OCI-LY3 (cell line): ENCODE results near the gene PLA2G4A.

ENCODE experiments used
- H2AFZ ChIP-seq: fragments of 200-600, 300-600 bp; shearing (Covaris generic); 2 replicates; pipeline ENCODE4 v1.6.0; 2014; ENCODE audit warnings: antibody characterized with exemption, low read depth, low read length
- H3K27ac ChIP-seq: fragments of 200-600, 300-600 bp; sonication (generic); 2 replicates; pipeline ENCODE4 v1.5.1; 2014; ENCODE audit warnings: mild to moderate bottlenecking, low read length, moderate library complexity, mixed read lengths
- H3K27me3 ChIP-seq: fragments of 200-600, 300-600 bp; sonication (generic); 2 replicates; pipeline ENCODE4 v1.6.1; 2014; ENCODE audit warnings: low read depth, low read length, mixed read lengths
- H3K36me3 ChIP-seq: fragments of 200-600, 300-600 bp; sonication (generic); replicated peaks from 2 replicates; pipeline ENCODE3; 2014; ENCODE audit warnings: low read depth, low read length, mixed read lengths
- H3K4me1 ChIP-seq: fragments of 300-600, 200-600 bp; sonication (generic); 2 replicates; pipeline ENCODE4 v1.6.1; 2014; ENCODE audit warnings: low read length, mixed read lengths
- H3K4me2 ChIP-seq: fragments of 200-600, 300-600 bp; sonication (generic); 2 replicates; pipeline ENCODE4 v1.6.1; 2014; ENCODE audit warnings: low read length, mixed read lengths
- H3K4me3 ChIP-seq: fragments of 300-600, 200-600 bp; sonication (generic); 2 replicates; pipeline ENCODE4 v1.5.1; 2014; ENCODE audit warnings: antibody characterized with exemption, mild to moderate bottlenecking, low read length, moderate library complexity
- H3K79me2 ChIP-seq: fragments of 300-600, 200-600 bp; shearing (Covaris generic); 2 replicates; pipeline ENCODE4 v1.6.1; 2014; ENCODE audit warnings: mild to moderate bottlenecking, low read length, mixed read lengths
- H3K9ac ChIP-seq: fragments of 300-600, 200-600 bp; shearing (Covaris generic); 2 replicates; pipeline ENCODE4 v1.6.0; 2014; ENCODE audit warnings: mild to moderate bottlenecking, low read length, moderate library complexity
- H3K9me3 ChIP-seq: fragments of 200-600, 300-600 bp; shearing (Covaris generic); 2 replicates; pipeline ENCODE4 v1.6.1; 2014; ENCODE audit warnings: low read length, mixed read lengths; ENCODE audit not compliant: insufficient read depth
- H4K20me1 ChIP-seq: fragments of 200-600, 300-600 bp; sonication (generic); 2 replicates; pipeline ENCODE4 v1.6.1; 2016; ENCODE audit warnings: low read length, mixed read lengths; ENCODE audit not compliant: insufficient read depth
- EZH2phosphoT487 ChIP-seq: fragments of 200-600 bp; shearing (Covaris generic); IDR thresholded peaks from 2 replicates; pipeline ENCODE4 v1.6.1; 2018; ENCODE audit warnings: antibody characterized with exemption, mixed run types, low read depth
- TF ChIP-seq, protein P1 (sequence below): fragments of 200-600, 300-600 bp; sonication (generic); IDR thresholded peaks from 2 replicates; pipeline ENCODE4 v1.5.1; 2014; ENCODE audit warnings: antibody characterized with exemption, low read length, low read depth

Gene PLA2G4A

DNA sequence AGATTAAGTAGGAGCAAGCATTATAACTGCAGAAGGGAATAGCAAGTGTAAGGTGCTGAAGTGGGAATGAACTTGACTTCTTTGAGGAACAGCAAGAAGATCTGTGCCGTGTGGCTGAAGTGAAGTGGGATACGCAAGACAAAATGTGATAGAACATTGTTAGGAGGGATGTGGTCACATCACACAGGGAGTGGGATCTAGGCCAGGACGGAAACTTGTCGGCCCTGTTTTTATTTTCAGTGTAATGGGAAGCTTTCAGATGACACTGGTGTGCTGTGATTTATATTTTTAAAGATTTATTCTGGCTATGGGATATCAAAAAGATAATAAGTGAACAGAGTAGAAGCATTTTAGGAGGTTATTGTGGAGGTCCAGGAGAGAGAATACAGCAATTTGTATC lies 116.4 kb downstream of the PLA2G4A start:
- H3K4me3 ChIP-seq, result no peak overlapping the region
- no peak overlapping the region for H2AFZ ChIP-seq
- H3K4me2 ChIP-seq, result no peak overlapping the region
- H3K36me3 ChIP-seq, result no peaks in the 10 kb centered on the region
- H3K79me2 ChIP-seq, result no peaks in the 10 kb centered on the region
- TF ChIP-seq, protein P1, sequence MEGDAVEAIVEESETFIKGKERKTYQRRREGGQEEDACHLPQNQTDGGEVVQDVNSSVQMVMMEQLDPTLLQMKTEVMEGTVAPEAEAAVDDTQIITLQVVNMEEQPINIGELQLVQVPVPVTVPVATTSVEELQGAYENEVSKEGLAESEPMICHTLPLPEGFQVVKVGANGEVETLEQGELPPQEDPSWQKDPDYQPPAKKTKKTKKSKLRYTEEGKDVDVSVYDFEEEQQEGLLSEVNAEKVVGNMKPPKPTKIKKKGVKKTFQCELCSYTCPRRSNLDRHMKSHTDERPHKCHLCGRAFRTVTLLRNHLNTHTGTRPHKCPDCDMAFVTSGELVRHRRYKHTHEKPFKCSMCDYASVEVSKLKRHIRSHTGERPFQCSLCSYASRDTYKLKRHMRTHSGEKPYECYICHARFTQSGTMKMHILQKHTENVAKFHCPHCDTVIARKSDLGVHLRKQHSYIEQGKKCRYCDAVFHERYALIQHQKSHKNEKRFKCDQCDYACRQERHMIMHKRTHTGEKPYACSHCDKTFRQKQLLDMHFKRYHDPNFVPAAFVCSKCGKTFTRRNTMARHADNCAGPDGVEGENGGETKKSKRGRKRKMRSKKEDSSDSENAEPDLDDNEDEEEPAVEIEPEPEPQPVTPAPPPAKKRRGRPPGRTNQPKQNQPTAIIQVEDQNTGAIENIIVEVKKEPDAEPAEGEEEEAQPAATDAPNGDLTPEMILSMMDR, result no peak
- no peak for TF ChIP-seq EZH2phosphoT487
- no peak overlapping the region for H3K9ac ChIP-seq
- peaks cover 7% of the 10 kb centered on the region; the same call in 1 of the 2 replicates for H3K4me1 ChIP-seq
- no peak overlapping the region for H3K27ac ChIP-seq
- no peaks in the 10 kb centered on the region for H3K27me3 ChIP-seq
- H3K9me3 ChIP-seq, result no peaks in the 10 kb centered on the region
- no peaks in the 10 kb centered on the region for H4K20me1 ChIP-seq

DNA sequence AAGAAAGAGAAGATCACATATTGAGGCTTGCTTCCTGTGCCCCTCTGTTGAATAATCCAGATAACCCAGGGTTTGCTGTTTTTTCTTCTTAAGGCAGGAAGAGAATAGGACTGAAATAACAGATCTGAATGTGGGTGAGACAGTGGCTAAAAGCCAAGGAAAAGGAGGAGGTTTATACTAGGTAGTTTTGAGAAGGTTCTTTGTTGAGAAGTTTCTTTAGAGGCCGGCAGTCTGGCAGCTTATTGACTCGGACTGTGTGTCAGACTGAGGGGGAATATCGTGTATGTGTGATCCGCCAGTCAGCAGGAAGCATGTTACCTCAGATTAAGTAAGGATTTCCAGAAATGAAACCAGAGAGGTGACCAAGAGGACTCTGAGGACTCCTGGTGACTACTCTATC lies 119.8 kb downstream of the PLA2G4A start:
- Histone ChIP-seq H3K27me3 (no peaks in the 10 kb centered on the region), H3K4me3 (no peak overlapping the region), H3K4me2 (peak overlapping the region; percentile 0; the same call in 1 of the 2 replicates), H4K20me1 (no peaks in the 10 kb centered on the region), H3K9ac (no peak overlapping the region), H3K9me3 (no peaks in the 10 kb centered on the region), H2AFZ (no peak overlapping the region), H3K27ac (no peak overlapping the region), H3K36me3 (no peaks in the 10 kb centered on the region), H3K79me2 (no peaks in the 10 kb centered on the region), H3K4me1 (peaks cover 7% of the 10 kb centered on the region; the same call in 1 of the 2 replicates)
- TF ChIP-seq, protein P1, result no peak
- TF ChIP-seq EZH2phosphoT487, result no peak

DNA sequence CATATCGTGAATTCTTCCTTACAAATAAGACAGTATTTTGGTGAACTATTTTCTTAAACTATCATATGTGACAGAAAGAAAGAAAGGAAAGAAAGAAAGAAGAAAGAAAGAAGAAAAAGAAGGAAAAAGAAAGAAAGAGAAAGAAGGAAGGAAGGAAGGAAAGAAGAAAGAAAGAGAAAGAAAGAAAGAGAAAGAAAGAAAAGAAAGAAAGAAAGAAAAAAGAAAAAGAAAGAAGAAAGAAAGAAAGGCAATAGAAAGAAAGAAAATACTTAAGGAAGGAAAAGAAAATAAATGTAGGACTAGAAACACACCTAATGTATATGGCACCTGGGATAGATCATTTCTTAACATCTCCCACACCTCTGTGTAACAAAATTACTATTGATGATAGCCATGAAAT lies 120.4 kb downstream of the PLA2G4A start:
- H3K36me3 ChIP-seq, result no peaks in the 10 kb centered on the region
- no peaks in the 10 kb centered on the region for H3K9me3 ChIP-seq
- no peak overlapping the region for H2AFZ ChIP-seq
- no peak overlapping the region for H3K4me2 ChIP-seq
- no peaks in the 10 kb centered on the region for H4K20me1 ChIP-seq
- H3K27me3 ChIP-seq, result no peaks in the 10 kb centered on the region
- peaks cover 7% of the 10 kb centered on the region; the same call in 1 of the 2 replicates for H3K4me1 ChIP-seq
- no peak for TF ChIP-seq EZH2phosphoT487
- H3K79me2 ChIP-seq, result no peaks in the 10 kb centered on the region
- no peak overlapping the region for H3K9ac ChIP-seq
- H3K27ac ChIP-seq, result no peak overlapping the region
- H3K4me3 ChIP-seq, result no peak overlapping the region

DNA sequence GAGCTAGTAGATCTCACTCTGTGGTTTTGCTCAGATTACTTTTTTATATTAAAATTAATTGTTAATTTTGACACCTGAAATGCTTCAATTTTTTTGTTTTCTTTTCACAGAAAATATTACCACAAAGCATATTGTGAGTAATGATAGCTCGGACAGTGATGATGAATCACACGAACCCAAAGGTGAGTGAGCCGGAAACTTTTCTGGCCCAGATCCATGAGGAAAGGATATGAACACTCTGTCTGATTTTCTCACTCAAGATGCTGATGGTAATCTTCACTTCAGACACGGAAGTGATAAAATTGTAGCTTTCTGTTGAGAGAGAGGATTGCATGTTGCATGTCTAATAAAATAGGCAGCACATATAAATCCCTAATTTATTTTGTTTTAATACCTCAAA lies 121.8 kb downstream of the PLA2G4A start:
- Histone ChIP-seq H2AFZ (no peak overlapping the region), H3K27me3 (no peaks in the 10 kb centered on the region), H3K79me2 (no peaks in the 10 kb centered on the region), H3K36me3 (no peaks in the 10 kb centered on the region), H3K9ac (no peak overlapping the region), H3K4me2 (no peak overlapping the region), H3K4me3 (no peak overlapping the region), H3K4me1 (peaks cover 7% of the 10 kb centered on the region; the same call in 1 of the 2 replicates), H3K27ac (no peak overlapping the region), H3K9me3 (no peaks in the 10 kb centered on the region), H4K20me1 (no peaks in the 10 kb centered on the region)
- no peak for TF ChIP-seq EZH2phosphoT487
- TF ChIP-seq, protein P1, result no peak

DNA sequence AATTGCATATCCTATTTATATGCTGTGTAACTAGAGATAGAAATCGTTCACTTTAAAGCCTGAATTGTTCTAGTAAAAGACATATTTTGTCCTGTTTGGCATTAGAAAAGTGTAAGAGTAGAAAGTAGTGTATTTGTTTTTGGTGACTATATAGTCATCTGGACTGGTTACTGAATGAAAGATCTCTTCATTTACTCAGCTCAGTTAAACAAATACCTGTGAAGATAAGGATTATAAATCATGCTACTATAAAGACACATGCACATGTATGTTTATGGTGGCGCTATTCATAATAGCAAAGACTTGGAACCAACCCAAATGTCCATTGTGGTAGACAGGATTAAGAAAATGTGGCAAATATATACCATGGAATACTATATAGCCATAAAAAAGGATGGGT lies 125.1 kb downstream of the PLA2G4A start:
- no peaks in the 10 kb centered on the region for H3K79me2 ChIP-seq
- H3K4me3 ChIP-seq, result no peak overlapping the region
- H2AFZ ChIP-seq, result no peak overlapping the region
- no peaks in the 10 kb centered on the region for H3K9me3 ChIP-seq
- no peak overlapping the region for H3K27ac ChIP-seq
- no peak overlapping the region for H3K9ac ChIP-seq
- H3K4me2 ChIP-seq, result no peak overlapping the region
- no peak for TF ChIP-seq EZH2phosphoT487
- TF ChIP-seq, protein P1, result no peak
- H3K4me1 ChIP-seq, result peaks cover 2% of the 10 kb centered on the region; the same call in 1 of the 2 replicates
- no peaks in the 10 kb centered on the region for H3K27me3 ChIP-seq
- no peaks in the 10 kb centered on the region for H4K20me1 ChIP-seq
- H3K36me3 ChIP-seq, result no peaks in the 10 kb centered on the region
